Bronchial epithelial cell (primary cell): Measurements from ENCODE around the gene NRK. TPM values are rescaled to one million over a fixed set of nuclear protein-coding genes. Genes with fewer than 3 reads are reported as not detected.

Experiments
- DNase-seq: peaks from one replicate; pipeline ENCODE4 v3.0.0-alpha.2; 2010; ENCODE audit warnings: low read depth
- FAIRE-seq: peaks from 2 replicates; lab custom pipeline; 2011; peaks lifted over from hg19 to GRCh38; lab: Jason Lieb, UNC
- H3K27me3 ChIP-seq: 2 replicates; pipeline ENCODE4 v1.5.1; 2011; ENCODE audit warnings: low read length; ENCODE audit not compliant: control insufficient read depth, insufficient read depth
- H3K36me3 ChIP-seq: 2 replicates; pipeline ENCODE4 v1.5.1; 2011; ENCODE audit warnings: low read length; ENCODE audit not compliant: control insufficient read depth, insufficient read depth
- H3K4me3 ChIP-seq: 2 replicates; pipeline ENCODE4 v1.5.1; 2011; ENCODE audit warnings: mild to moderate bottlenecking, low read depth, low read length, control low read depth
- CTCF ChIP-seq: IDR thresholded peaks from 2 replicates; pipeline ENCODE4 v1.5.1; 2011; ENCODE audit warnings: mild to moderate bottlenecking, moderate library complexity, low read length, control low read depth, inconsistent platforms; ENCODE audit not compliant: insufficient read depth, severe bottlenecking
- total RNA-seq: library from RNA; depleted of rRNA; stranded (reverse); fragments of >200 nt; gene quantifications from 2 replicates; pipeline ENCODE4 v1.2.1, GENCODE V29; 2014

The NRK gene
- total RNA-seq, 1 donor from 2014 or later, result not detected

- no peak for TF ChIP-seq CTCF
- H3K27me3 ChIP-seq, result no peaks in the 10 kb centered on the region
- DNase-seq (no peak), FAIRE-seq (no peak)
- no peak overlapping the region for H3K4me3 ChIP-seq
- H3K36me3 ChIP-seq, result no peaks in the 10 kb centered on the region
Measured at GRCh38 chrX:105894721-105895120, 72.4 kb downstream of the NRK start.

- no peaks in the 10 kb centered on the region for H3K27me3 ChIP-seq
- no peaks in the 10 kb centered on the region for H3K36me3 ChIP-seq
- H3K4me3 ChIP-seq, result no peak overlapping the region
- FAIRE-seq, result no peak
- TF ChIP-seq CTCF, result no peak
- no peak for DNase-seq
Measured at GRCh38 chrX:105909576-105909975, 87.2 kb downstream of the NRK start.

GRCh38 chrX:105910563-105911105 lies 88.3 kb downstream of the NRK start:
- Histone ChIP-seq H3K36me3 (no peaks in the 10 kb centered on the region), H3K4me3 (no peak overlapping the region), H3K27me3 (no peaks in the 10 kb centered on the region)
- FAIRE-seq (no peak), DNase-seq (no peak)
- TF ChIP-seq CTCF, result no peak

GRCh38 chrX:105945266-105945665 lies 122.9 kb downstream of the NRK start:
- Histone ChIP-seq H3K27me3 (no peaks in the 10 kb centered on the region), H3K36me3 (no peaks in the 10 kb centered on the region), H3K4me3 (no peak overlapping the region)
- no peak for TF ChIP-seq CTCF
- FAIRE-seq, result no peak
- no peak for DNase-seq

GRCh38 chrX:105969487-105969886 lies 147.1 kb downstream of the NRK start:
- no peaks in the 10 kb centered on the region for H3K36me3 ChIP-seq
- no peak overlapping the region for H3K4me3 ChIP-seq
- FAIRE-seq (no peak), DNase-seq (peak; percentile 1)
- H3K27me3 ChIP-seq, result no peaks in the 10 kb centered on the region
- no peak for TF ChIP-seq CTCF
